ENCODE measurements around the gene ARPC2. TPM values are rescaled to one million over a fixed set of nuclear protein-coding genes. Genes with fewer than 3 reads are reported as not detected.
A peak's percentile ranks its signal among the peaks of the same experiment; 100 is the strongest.

The ARPC2 gene
- total and polyA plus RNA-seq, 10 of the 15 experiments (the other 5 are each of a cell fraction or from before 2014, with no cell fraction given), result 440 to 980 (median 709) TPM

DNA sequence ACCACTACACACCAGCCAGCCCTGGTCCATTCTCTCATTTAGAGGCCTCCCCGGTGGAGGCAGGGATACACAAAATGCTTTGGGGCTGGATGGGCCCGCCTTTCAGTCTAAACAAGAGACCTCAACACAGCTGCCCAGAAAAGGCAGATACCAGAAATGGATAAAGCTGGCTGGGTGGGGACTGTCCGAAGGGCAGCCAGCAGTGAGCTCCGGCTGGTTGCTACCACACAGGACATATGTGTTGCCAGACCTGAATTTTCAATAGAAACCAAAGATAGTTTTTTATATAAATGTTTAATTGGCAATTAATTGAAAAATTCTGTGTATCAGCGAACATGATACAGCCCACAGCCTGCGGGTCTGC is 45.2 kb downstream of the ARPC2 start:
- Histone ChIP-seq H3K79me2 (ENCODE audit: control insufficient read depth, insufficient read depth, low read length) (no peaks in the 10 kb centered on the region), H3K4me2 (ENCODE audit: control insufficient read depth, insufficient read depth) (no peak overlapping the region), H3K4me3 (no peak overlapping the region), H3K27me3 (replicated peaks in 1 of 2; ENCODE audit: control insufficient read depth in 2 of 2, insufficient read depth in 2 of 2, low read length in 1 of 2) (no peaks in the 10 kb centered on the region), H3K9me3 (replicated peaks; ENCODE audit: control insufficient read depth, insufficient read depth, low read length) (no peaks in the 10 kb centered on the region), H3K4me1 (ENCODE audit: control insufficient read depth, insufficient read depth, low read length) (peaks cover 31% of the 10 kb centered on the region), H4K20me1 (ENCODE audit: control insufficient read depth, insufficient read depth) (no peaks in the 10 kb centered on the region), H2AFZ (ENCODE audit: control insufficient read depth, low read depth, low read length) (no peak overlapping the region), H3K27ac (ENCODE audit: control insufficient read depth, insufficient read depth) (0 out of 2 replicates have a peak overlapping the region, but pooled peaks have one; percentile 10), H3K9ac (ENCODE audit: control insufficient read depth, insufficient read depth, low read length) (no peak overlapping the region), H3K36me3 (ENCODE audit: control insufficient read depth in 2 of 2, insufficient read depth in 2 of 2, low read length in 1 of 2) (peaks cover 10 to 18% of the 10 kb centered on the region in 2 experiments; a peak in 3 of 4 replicates)
- intact Hi-C loops (cut with micrococcal nuclease; ENCODE audit: unreplicated experiment) (no loop called here), in situ Hi-C loops (cut with MboI) (no loop called here)
- FAIRE-seq, result no peak
- ChIA-PET RAD21 (ENCODE audit: unreplicated experiment) (no interaction called here), CTCF (interaction anchor here (0.9 to 4.7 kb wide), 2 partner anchors 9 to 10 kb away, joined by 3 to 22 read pairs; partner anchors contain the start of genes AAMP and PNKD), SMC1A (ENCODE audit: uncharacterized antibody, unreplicated experiment) (no interaction called here), POLR2A (no interaction called here)
- BruUV-seq (replicated peaks), result no TSS peak
- WGBS (ENCODE audit: insufficient coverage, insufficient replicate concordance, low lambda C conversion rate, missing lambda C conversion rate), result 80% methylated on average over 6 of the region's 6 CpGs
- ATAC-seq, result no peak
- DNase-seq (ENCODE audit: low read depth, low spot score), result no peak
- TF ChIP-seq ZNF207 (IDR thresholded peaks at IDR 0.05; ENCODE audit: borderline replicate concordance), result no peak
- no peak for TF ChIP-seq EZH2 (IDR thresholded peaks at IDR 0.05; ENCODE audit: borderline replicate concordance, control insufficient read depth, low read depth, low read length)
- TF ChIP-seq, protein P1, sequence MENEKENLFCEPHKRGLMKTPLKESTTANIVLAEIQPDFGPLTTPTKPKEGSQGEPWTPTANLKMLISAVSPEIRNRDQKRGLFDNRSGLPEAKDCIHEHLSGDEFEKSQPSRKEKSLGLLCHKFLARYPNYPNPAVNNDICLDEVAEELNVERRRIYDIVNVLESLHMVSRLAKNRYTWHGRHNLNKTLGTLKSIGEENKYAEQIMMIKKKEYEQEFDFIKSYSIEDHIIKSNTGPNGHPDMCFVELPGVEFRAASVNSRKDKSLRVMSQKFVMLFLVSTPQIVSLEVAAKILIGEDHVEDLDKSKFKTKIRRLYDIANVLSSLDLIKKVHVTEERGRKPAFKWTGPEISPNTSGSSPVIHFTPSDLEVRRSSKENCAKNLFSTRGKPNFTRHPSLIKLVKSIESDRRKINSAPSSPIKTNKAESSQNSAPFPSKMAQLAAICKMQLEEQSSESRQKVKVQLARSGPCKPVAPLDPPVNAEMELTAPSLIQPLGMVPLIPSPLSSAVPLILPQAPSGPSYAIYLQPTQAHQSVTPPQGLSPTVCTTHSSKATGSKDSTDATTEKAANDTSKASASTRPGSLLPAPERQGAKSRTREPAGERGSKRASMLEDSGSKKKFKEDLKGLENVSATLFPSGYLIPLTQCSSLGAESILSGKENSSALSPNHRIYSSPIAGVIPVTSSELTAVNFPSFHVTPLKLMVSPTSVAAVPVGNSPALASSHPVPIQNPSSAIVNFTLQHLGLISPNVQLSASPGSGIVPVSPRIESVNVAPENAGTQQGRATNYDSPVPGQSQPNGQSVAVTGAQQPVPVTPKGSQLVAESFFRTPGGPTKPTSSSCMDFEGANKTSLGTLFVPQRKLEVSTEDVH (IDR thresholded peaks at IDR 0.05; ENCODE audit: low read depth, partially characterized antibody), result no peak
- TF ChIP-seq, protein P2, sequence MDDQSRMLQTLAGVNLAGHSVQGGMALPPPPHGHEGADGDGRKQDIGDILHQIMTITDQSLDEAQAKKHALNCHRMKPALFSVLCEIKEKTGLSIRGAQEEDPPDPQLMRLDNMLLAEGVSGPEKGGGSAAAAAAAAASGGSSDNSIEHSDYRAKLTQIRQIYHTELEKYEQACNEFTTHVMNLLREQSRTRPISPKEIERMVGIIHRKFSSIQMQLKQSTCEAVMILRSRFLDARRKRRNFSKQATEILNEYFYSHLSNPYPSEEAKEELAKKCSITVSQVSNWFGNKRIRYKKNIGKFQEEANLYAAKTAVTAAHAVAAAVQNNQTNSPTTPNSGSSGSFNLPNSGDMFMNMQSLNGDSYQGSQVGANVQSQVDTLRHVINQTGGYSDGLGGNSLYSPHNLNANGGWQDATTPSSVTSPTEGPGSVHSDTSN (IDR thresholded peaks at IDR 0.05; ENCODE audit: insufficient replicate concordance, low read depth, low read length), result no peak
- TF ChIP-seq WRNIP1 (IDR thresholded peaks at IDR 0.05; ENCODE audit: borderline replicate concordance, low read depth, low read length), result no peak
- TF ChIP-seq SMAD1 (IDR thresholded peaks at IDR 0.05; ENCODE audit: low read depth, partially characterized antibody), result no peak
- no peak for TF ChIP-seq NFIC (IDR thresholded peaks at IDR 0.05; ENCODE audit: low read depth, low read length)

Measured in GM12878 (cell line).